OCI-M2 (cell line): Measurements from ENCODE around the gene RCE1.

ENCODE experiments used
- DNase-seq: peaks from one replicate; lab custom pipeline; 2025; ENCODE audit not compliant: unreplicated experiment; lab: John Stamatoyannopoulos, UW

RCE1 gene

GRCh38 chr11:66868082-66868725, 25.0 kb downstream of the RCE1 start:
- no peak for DNase-seq

GRCh38 chr11:66868726-66869566, 25.7 kb downstream of the RCE1 start:
- DNase-seq: no peak

GRCh38 chr11:66869567-66869870, 26.3 kb downstream of the RCE1 start:
- no peak for DNase-seq

DNA sequence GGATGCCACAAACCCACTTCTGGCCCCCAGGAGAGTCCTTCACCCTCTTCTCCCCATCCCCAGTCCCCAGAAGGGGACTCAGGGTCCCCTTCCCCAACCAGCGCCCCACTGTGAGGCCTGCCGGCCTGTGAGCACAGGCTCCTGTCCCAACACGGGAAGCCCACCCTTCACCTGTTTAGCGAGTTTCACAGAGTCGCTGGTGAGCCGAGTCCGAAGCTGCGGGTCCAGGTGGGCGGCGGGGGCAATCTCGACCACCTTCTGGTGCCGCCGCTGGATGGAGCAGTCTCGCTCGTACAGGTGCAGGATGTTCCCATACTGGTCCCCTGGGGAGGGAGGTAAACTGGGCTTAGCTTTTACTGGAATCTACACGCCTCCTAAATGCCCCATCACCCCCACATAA, 26.9 kb downstream of the RCE1 start:
- DNase-seq: no peak

DNA sequence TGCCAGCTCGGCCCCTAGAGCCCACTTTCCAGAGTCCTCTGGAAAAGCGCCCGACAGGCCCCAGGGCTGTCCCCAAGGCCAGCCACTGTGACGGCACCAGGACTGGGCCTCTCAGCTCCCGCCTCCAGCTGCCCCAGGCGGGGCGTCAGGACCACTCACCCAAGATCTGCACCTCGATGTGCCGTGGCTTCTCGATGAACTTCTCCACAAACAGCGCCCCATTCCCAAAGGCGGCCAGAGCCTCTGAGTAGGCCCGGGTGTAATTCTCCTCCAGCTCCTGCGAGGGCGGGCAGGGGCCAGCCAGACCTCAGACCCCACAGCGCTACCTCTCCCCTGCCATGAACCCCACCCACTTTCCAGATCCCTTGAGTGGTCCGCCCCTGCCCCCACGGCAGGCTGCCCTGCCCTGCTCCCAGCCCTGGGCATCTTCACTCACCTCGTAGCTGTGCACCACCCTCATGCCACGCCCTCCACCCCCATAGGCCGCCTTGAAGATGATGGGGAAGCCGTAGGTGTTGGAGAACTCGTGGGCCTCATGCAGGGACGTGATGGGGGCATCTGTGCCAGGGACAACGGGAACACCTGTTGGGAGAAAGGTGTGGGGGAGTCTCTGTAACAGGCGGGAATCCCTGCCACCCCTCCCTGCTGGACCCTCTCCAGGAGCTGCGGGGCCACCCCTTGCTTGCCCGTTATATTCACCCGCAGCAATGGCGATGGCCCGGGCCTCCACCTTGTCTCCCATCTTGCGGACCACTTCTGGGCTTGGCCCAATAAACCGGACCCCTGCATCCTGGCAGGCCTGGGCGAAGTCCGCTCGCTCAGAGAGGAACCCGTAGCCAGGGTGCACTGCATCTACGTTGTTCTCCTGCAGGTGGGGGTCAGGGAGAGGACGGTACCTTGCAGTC, 27.6 kb downstream of the RCE1 start:
- no peak for DNase-seq

DNA sequence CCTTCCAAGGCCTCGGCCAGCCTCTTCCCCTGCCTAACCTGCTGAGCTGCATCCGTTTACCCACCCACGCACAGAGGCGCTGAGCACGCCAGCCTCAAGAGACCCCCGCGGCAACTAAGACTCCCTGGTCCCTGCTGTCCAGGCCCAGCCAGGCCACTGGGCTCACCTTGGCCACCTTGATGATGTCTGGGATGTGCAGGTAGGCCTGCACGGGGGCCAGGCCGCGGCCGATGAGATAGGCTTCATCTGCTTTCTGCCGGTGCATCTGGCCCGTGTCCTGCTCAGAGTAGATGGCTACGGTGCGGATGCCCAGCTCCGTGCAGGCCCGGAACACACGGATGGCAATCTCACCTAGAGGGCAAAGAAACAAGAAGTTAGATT, 28.3 kb downstream of the RCE1 start:
- no peak for DNase-seq

DNA sequence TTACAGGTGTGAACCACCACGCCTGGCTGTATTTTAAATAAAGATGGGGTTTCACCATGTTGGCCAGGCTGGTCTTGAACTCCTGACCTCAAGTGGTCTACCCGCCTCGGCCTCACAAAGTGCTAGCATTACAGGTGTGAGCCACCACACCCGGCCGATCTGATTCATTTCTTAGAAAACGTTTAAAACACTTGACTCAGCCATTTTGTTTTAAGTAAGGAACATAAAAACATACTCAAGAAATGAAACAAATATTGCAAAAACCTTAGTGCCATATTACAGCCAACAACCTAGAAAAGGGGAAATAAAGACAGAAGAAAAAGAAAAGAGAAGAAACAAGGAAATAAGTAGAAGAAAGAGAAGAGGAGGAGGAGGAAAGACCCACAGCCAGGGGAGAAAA, 31.0 kb downstream of the RCE1 start:
- DNase-seq: no peak

DNA sequence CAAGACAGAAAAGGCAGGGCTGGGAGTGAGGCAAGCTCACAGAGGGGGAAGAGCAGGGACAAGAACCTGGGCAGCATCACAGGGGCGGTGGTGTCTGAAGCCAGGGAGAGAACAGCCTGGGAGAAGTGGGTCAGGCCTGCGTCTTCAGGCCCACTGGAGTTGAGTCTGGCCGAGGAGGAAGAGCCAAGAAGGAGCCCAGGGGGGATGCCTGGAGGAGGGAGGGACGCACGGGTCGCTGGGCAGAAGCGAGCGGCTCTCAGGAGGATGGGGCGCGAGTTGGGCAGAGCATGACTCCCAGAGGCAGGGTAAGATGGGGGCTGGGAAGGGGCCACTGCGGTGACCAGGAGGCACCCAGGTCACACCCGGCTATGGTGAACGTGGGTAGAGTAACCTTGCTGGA, 32.1 kb downstream of the RCE1 start:
- DNase-seq: no peak

DNA sequence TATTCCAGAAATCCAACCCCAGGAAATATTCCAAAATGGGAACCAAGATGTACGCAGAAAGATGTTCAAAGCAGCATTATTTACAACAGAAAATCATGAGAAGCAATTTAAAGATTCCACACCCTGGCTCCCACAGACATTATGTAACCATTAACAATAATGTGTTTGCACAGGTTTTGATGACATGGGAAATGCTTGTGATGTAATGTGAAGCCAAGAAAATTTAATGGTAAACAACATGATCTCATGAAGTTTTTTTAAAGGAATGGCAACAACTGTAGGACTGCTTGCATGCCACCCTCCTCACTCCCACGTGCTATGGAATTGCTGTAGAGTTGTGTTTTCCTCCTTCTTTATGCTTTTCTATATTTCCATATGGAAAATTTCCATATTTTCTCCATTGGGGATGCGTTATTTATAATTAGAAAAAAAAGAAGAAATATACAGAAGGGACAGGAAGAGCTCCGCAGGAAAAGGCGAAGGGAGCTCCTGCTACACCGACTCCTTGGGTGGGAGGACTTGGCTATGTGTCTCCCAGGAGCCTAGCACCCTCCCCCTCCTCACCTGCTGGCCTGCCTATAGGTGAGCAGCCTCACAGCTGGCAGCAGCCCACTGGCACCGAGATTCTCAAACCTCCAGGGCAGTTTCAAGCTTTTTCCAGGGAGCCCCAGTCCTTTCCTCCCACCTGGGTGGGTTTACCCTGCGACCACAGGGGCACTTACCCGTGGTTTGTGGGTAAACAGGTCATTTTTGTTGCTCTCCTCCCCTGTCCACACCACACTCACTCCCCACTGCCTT, 34.5 kb downstream of the RCE1 start:
- no peak for DNase-seq

DNA sequence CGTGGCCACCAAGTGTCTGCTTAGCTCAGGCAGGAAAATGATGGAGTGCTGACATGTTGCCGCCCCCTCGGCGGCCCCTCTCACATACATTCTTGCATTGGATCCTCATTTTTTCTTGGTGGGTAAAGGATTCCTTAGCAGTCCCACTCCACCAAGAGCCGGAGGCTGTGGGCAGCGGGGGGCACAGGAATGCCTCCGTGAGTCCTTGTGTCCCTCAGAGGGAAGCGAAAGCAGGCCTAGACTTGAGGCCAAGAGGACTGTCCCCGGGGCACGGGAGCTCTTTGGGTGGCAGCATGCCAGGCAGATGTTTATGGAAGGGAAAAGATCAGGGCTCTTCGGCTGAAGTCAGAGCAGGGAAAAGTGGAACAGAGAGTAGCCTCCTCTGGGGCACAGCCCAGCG, 35.2 kb downstream of the RCE1 start:
- DNase-seq: no peak

DNA sequence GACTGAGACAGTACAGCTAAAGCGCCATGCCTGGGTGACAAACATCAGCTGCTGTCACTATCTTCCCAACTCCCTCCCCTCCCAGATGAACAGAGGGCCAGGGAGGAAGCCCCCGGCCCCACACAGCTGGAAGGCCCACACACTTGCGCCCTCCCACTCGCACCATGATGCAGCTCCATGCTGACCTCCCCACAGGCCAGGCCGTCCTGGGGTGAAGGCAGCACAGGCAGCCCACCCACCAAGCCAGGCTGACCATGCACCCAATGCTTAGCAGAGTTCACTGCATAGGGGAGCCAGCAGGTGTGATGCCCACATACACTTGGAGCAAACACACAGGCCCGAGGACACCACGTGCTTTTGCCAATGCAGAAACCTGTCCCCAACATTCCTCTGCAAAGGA, 35.8 kb downstream of the RCE1 start:
- no peak for DNase-seq

GRCh38 chr11:66879583-66879982, 36.3 kb downstream of the RCE1 start:
- DNase-seq: no peak

- no peak for DNase-seq
These were observed 36.8 kb downstream of the RCE1 start for GRCh38 chr11:66879999-66880398.

DNA sequence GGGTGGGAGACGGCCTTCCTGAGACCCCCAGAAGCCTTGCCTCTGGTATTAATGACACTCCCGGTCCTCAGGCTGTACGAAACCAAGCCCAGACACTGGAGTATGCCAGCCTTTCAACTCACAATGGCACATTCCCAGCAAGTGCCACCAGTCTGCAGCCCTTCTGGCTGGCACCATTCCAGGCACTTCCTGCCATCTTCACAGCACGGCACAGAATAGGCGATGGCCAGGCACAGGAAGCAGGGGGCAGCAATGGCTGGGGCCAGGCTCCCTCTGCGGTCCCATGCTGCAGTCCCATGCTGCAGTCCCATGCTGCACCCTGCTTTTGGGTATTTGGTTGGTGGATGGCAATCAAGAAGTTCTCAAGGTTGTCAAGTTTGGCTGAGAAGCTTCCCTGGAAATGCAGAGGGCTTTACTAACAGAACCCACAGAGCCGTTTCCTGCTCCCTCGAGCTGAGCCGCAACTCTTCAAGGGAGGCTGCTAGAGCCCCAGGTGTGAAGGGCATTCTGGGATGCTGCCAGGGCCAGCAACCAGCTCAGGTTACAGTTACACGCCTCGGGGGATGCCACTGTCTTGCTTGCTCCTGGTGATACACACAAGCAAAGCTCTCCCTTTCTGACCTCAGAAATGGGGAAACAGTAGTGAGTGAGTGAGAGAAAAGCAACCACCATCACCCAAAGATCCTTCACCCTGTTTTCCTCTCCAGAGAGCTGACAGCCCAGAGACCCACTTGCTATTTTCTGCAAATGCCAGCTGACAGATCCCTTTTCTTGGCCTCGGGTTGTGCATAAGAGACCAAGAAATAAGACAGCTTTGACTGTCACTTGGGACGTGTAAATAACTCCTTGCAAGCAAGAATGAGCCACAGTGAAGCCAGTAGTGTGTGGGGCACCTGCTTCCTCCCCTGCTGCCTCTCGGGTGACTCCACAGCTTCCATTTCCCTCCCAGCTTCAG, 37.5 kb downstream of the RCE1 start:
- DNase-seq: no peak

- DNase-seq: no peak
These were observed 38.2 kb downstream of the RCE1 start for GRCh38 chr11:66881451-66881835.

DNA sequence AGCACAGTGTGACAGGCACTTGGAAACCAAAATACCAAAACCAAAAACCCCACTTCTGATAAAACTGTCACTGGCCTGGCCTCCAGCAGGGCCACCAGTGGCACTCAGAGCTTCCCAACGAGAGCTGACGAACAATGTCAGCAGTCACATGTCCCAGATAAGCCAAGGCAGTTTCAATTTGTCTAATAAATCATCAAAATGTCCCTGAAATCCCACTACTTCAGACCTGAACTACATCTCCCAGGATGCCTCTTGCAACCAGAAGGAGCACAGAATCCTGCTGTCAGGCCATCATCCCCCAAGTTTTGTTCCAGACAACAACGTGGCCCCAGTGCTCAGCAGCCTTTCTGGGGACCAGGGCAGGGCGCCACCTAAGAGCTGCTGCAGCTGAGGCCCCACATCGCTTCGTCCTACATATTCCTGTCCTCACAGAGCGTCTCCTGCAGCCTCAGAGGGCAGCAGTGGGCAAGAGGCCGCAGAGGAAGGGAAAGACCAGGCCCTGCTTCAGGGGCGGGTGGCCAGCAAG, 38.7 kb downstream of the RCE1 start:
- no peak for DNase-seq

DNA sequence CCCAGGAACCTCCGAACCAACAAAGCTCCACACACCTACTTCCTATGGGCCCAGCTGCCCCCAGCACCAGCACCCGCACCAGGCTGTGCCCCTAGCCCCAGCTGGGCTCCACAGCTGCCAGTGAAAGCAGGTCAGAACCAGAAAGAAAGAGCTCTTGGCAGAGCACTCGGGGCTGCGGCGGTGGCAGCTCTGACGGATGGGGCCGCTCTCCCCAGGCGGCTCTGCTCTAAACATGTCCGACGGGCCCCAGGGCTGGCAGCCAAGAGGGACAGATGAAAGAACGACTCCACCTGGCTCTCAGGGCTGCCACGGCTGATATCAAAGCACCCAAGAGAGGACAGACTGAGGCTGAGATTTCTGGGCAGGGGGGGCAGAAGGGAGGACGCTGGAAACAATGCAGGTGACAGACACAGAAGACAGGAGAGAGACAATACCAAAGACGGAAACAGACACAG, 39.3 kb downstream of the RCE1 start:
- no peak for DNase-seq

DNA sequence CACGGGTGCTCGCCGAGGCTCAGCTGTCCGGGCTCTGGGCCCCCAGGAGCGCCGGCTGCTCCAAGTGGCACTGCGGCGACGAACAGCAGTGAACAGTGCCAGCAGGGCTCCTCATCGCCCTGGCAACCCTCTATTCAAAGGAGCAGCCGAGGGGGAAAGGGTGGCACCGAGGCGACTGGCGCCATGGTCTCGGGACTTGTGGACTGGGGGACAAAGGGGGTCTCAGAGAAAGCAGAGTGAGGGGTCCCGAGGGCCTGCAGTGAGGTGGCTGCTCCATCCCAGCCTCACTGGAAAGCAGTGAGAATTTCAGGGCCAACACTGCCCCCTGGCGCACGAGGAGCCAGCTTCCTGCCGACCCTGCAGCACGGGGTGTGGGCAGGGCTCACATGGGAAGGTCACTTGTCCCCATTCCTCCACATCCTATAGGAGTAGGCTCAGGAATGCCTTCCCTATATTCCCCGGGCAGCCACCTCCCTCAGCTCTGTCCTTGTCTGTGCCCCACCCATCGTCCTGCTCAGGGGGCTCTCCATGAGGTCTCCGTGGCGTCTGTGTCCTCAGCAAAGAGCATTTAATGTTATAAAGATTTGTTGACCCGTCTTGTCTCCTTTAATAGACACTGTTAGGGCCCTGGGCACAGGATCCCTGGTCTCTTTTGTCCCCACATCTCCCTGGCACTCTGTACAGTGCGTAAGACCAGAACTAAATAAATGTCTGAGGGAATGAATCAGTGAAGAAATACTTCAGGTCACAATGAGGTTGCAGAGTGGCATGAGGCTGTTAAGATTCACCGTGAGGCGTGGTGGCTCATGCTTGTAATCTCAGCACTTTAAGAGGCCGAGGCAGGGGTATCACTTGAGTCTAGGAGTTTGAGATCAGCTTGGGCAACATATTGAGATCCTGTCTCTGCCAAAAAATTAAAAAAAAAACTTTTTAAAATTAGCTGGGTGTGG, 40.0 kb downstream of the RCE1 start:
- DNase-seq: no peak

GRCh38 chr11:66884443-66884842, 41.2 kb downstream of the RCE1 start:
- DNase-seq: no peak
